Measurements from ENCODE around the gene NEK7.

NEK7 gene

DNA sequence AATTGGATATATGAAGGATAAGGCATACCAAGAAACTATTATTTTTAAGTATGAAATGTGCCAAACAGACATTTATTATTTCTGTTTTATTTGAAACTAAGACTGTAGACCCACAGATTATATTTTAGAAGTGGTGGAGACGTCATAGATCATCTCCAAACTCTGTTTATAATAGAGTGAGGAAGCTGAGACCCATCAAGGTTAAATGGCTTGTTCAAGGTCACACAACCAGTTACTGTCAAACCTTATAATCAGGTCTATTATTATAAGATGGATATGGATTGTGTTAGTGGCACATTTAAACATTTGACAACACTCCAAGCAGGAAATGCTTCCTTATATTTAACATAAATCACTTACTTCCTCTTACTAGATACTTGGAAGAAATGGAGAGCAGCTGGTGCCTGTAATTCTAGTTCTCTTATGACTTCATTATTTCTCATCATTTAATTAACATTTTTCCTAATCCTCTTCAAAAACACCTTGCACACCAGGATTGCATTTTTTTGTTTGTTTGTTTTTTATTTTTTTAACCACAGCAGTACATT lies 117.0 kb downstream of the NEK7 start:
- Histone ChIP-seq H3K18ac (ENCODE audit: low read length) (no peak overlapping the region), H4K91ac (ENCODE audit: low read depth, low read length) (no peak overlapping the region), H3K27me3 (ENCODE audit: insufficient read depth, low read length) (no peaks in the 10 kb centered on the region), H2BK5ac (ENCODE audit: low read depth, low read length, poor library complexity) (no peak overlapping the region), H3K36me3 (ENCODE audit: control insufficient read depth in 1 of 2, insufficient read depth in 2 of 2, low read length in 2 of 2) (no peaks in the 10 kb centered on the region), H3K23ac (ENCODE audit: low read length) (no peak overlapping the region), H3K9ac (ENCODE audit: low read length) (no peak overlapping the region), H2BK12ac (ENCODE audit: low read length) (no peak overlapping the region), H3K4me1 (ENCODE audit: control insufficient read depth in 1 of 2, insufficient read depth in 2 of 2, low read length in 2 of 2) (no peaks in the 10 kb centered on the region), H3K14ac (ENCODE audit: low read length) (no peak overlapping the region), H3K79me2 (ENCODE audit: control insufficient read depth, insufficient read depth, low read length, poor library complexity) (no peaks in the 10 kb centered on the region), H2AK5ac (ENCODE audit: low read length) (no peak overlapping the region), H3K4me3 (ENCODE audit: low read depth, low read length) (no peak overlapping the region), H3K4ac (ENCODE audit: low read depth, low read length) (no peak overlapping the region), H2BK120ac (ENCODE audit: insufficient read depth, low read length, poor library complexity) (no peak overlapping the region), H3K9me3 (ENCODE audit: insufficient read depth, low read depth, low read length) (no peaks in the 10 kb centered on the region), H3K4me2 (ENCODE audit: low read length) (no peak overlapping the region), H4K8ac (ENCODE audit: low read depth, low read length) (no peak overlapping the region), H3K27ac (ENCODE audit: low read depth, low read length) (no peak overlapping the region), H4K12ac (ENCODE audit: low read depth, low read length) (no peak overlapping the region), H3K79me1 (ENCODE audit: low read length) (no peaks in the 10 kb centered on the region), H2AFZ (ENCODE audit: insufficient read depth, low read length, poor library complexity) (no peak overlapping the region)
- no peak for DNase-seq
- no CpG with 5 or more reads among the region's 1 CpG for WGBS (ENCODE audit: extremely low coverage, insufficient coverage, insufficient read length)

DNA sequence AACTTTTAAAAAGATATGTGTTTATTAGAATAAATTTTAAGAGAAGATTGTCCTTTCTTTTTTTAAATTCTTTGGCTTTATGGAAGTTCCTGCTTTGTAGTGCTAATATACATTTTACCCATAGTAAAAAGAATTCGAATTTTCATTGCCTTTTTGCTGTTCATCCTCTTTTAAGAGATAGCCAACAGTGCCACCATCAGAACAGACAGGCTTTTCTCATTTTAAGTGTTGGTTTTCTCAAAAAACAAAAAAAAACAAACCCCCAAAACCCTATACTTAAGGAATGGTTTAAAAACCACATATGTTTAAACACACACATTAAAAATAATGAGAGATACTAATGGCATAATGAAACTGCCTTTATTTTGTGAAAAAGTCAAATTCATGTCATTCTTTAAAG lies 118.8 kb downstream of the NEK7 start:
- Histone ChIP-seq H4K91ac (ENCODE audit: low read depth, low read length) (no peak overlapping the region), H3K4me2 (ENCODE audit: low read length) (no peak overlapping the region), H2BK5ac (ENCODE audit: low read depth, low read length, poor library complexity) (no peak overlapping the region), H3K27me3 (ENCODE audit: insufficient read depth, low read length) (no peaks in the 10 kb centered on the region), H3K79me2 (ENCODE audit: control insufficient read depth, insufficient read depth, low read length, poor library complexity) (no peaks in the 10 kb centered on the region), H2BK12ac (ENCODE audit: low read length) (no peak overlapping the region), H2BK120ac (ENCODE audit: insufficient read depth, low read length, poor library complexity) (no peak overlapping the region), H3K18ac (ENCODE audit: low read length) (no peak overlapping the region), H3K4me3 (ENCODE audit: low read depth, low read length) (no peak overlapping the region), H3K23ac (ENCODE audit: low read length) (no peak overlapping the region), H2AK5ac (ENCODE audit: low read length) (no peak overlapping the region), H3K27ac (ENCODE audit: low read depth, low read length) (no peak overlapping the region), H3K9ac (ENCODE audit: low read length) (no peak overlapping the region), H3K79me1 (ENCODE audit: low read length) (no peaks in the 10 kb centered on the region), H4K8ac (ENCODE audit: low read depth, low read length) (no peak overlapping the region), H4K12ac (ENCODE audit: low read depth, low read length) (no peak overlapping the region), H3K4me1 (ENCODE audit: control insufficient read depth in 1 of 2, insufficient read depth in 2 of 2, low read length in 2 of 2) (no peaks in the 10 kb centered on the region), H3K14ac (ENCODE audit: low read length) (no peak overlapping the region), H2AFZ (ENCODE audit: insufficient read depth, low read length, poor library complexity) (no peak overlapping the region), H3K36me3 (ENCODE audit: control insufficient read depth in 1 of 2, insufficient read depth in 2 of 2, low read length in 2 of 2) (peaks cover 0 to 2% of the 10 kb centered on the region in 2 experiments), H3K4ac (ENCODE audit: low read depth, low read length) (no peak overlapping the region), H3K9me3 (ENCODE audit: insufficient read depth, low read depth, low read length) (no peaks in the 10 kb centered on the region)
- WGBS (ENCODE audit: extremely low coverage, insufficient coverage, insufficient read length) = no CpG with 5 or more reads among the region's 1 CpG
- no peak for DNase-seq

DNA sequence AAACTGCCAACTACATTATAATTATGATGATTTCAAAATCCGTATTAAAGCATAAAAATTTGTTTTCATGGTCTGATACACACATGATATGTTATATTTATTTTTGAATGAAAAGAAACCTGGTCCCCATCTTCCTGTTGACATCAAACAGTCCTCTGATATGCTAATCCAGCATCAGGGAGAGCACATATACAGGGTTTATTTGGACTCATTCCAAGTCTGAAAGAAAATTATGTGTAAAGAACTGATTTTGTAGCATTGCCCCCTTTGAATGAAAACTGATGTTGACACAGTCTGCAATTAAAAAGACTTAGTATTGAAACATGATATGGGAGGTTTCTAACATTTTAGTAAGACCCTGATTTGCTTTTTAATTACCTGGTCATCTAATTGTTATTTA lies 119.4 kb downstream of the NEK7 start:
- H3K27ac ChIP-seq (ENCODE audit: low read depth, low read length) = no peak overlapping the region
- no peak overlapping the region for H4K8ac ChIP-seq (ENCODE audit: low read depth, low read length)
- no peak overlapping the region for H3K18ac ChIP-seq (ENCODE audit: low read length)
- H3K9me3 ChIP-seq (ENCODE audit: insufficient read depth, low read depth, low read length) = no peaks in the 10 kb centered on the region
- H2AFZ ChIP-seq (ENCODE audit: insufficient read depth, low read length, poor library complexity) = no peak overlapping the region
- H3K9ac ChIP-seq (ENCODE audit: low read length) = no peak overlapping the region
- no peaks in the 10 kb centered on the region for H3K79me1 ChIP-seq (ENCODE audit: low read length)
- no peak overlapping the region for H2BK12ac ChIP-seq (ENCODE audit: low read length)
- no peak overlapping the region for H4K91ac ChIP-seq (ENCODE audit: low read depth, low read length)
- H2BK5ac ChIP-seq (ENCODE audit: low read depth, low read length, poor library complexity) = no peak overlapping the region
- no peak overlapping the region for H3K4ac ChIP-seq (ENCODE audit: low read depth, low read length)
- no peak overlapping the region for H3K14ac ChIP-seq (ENCODE audit: low read length)
- H3K4me1 ChIP-seq (ENCODE audit: control insufficient read depth in 1 of 2, insufficient read depth in 2 of 2, low read length in 2 of 2) = no peaks in the 10 kb centered on the region
- no peak overlapping the region for H3K23ac ChIP-seq (ENCODE audit: low read length)
- peaks cover 0 to 2% of the 10 kb centered on the region in 2 experiments for H3K36me3 ChIP-seq (ENCODE audit: control insufficient read depth in 1 of 2, insufficient read depth in 2 of 2, low read length in 2 of 2)
- no peak overlapping the region for H3K4me3 ChIP-seq (ENCODE audit: low read depth, low read length)
- H3K27me3 ChIP-seq (ENCODE audit: insufficient read depth, low read length) = no peaks in the 10 kb centered on the region
- no peaks in the 10 kb centered on the region for H3K79me2 ChIP-seq (ENCODE audit: control insufficient read depth, insufficient read depth, low read length, poor library complexity)
- no peak overlapping the region for H2BK120ac ChIP-seq (ENCODE audit: insufficient read depth, low read length, poor library complexity)
- DNase-seq = no peak
- no peak overlapping the region for H4K12ac ChIP-seq (ENCODE audit: low read depth, low read length)
- no CpG with 5 or more reads among the region's 1 CpG for WGBS (ENCODE audit: extremely low coverage, insufficient coverage, insufficient read length)
- H2AK5ac ChIP-seq (ENCODE audit: low read length) = no peak overlapping the region
- no peak overlapping the region for H3K4me2 ChIP-seq (ENCODE audit: low read length)

DNA sequence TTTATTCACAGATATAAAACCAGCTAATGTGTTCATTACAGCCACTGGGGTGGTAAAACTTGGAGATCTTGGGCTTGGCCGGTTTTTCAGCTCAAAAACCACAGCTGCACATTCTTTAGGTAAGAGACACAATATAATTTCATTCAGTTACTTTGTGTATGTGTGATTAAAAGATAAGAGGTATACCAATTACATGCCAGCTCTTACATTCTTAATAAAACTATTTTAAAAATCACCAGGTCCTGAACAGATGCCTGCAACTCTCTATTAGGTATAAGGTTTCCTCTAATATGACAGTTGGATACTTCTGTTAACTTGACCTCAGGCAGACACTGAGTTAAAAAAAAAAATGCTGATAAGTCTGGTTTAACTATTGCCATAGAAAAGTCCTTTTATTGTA lies 122.1 kb downstream of the NEK7 start:
- Histone ChIP-seq H2BK5ac (ENCODE audit: low read depth, low read length, poor library complexity) (no peak overlapping the region), H2AFZ (ENCODE audit: insufficient read depth, low read length, poor library complexity) (no peak overlapping the region), H3K4me3 (ENCODE audit: low read depth, low read length) (no peak overlapping the region), H3K9ac (ENCODE audit: low read length) (no peak overlapping the region), H3K36me3 (ENCODE audit: control insufficient read depth in 1 of 2, insufficient read depth in 2 of 2, low read length in 2 of 2) (peaks cover 0 to 3% of the 10 kb centered on the region in 2 experiments), H2BK120ac (ENCODE audit: insufficient read depth, low read length, poor library complexity) (no peak overlapping the region), H3K79me1 (ENCODE audit: low read length) (no peaks in the 10 kb centered on the region), H3K18ac (ENCODE audit: low read length) (no peak overlapping the region), H3K79me2 (ENCODE audit: control insufficient read depth, insufficient read depth, low read length, poor library complexity) (no peaks in the 10 kb centered on the region), H4K91ac (ENCODE audit: low read depth, low read length) (no peak overlapping the region), H3K4me1 (ENCODE audit: control insufficient read depth in 1 of 2, insufficient read depth in 2 of 2, low read length in 2 of 2) (no peaks in the 10 kb centered on the region), H3K14ac (ENCODE audit: low read length) (no peak overlapping the region), H3K4ac (ENCODE audit: low read depth, low read length) (no peak overlapping the region), H3K9me3 (ENCODE audit: insufficient read depth, low read depth, low read length) (no peaks in the 10 kb centered on the region), H4K12ac (ENCODE audit: low read depth, low read length) (no peak overlapping the region), H3K27ac (ENCODE audit: low read depth, low read length) (no peak overlapping the region), H2AK5ac (ENCODE audit: low read length) (no peak overlapping the region), H3K27me3 (ENCODE audit: insufficient read depth, low read length) (no peaks in the 10 kb centered on the region), H2BK12ac (ENCODE audit: low read length) (no peak overlapping the region), H3K4me2 (ENCODE audit: low read length) (no peak overlapping the region), H4K8ac (ENCODE audit: low read depth, low read length) (no peak overlapping the region), H3K23ac (ENCODE audit: low read length) (no peak overlapping the region)
- WGBS (ENCODE audit: extremely low coverage, insufficient coverage, insufficient read length) = no CpG with 5 or more reads among the region's 1 CpG
- DNase-seq = peak; percentile 52 to 86
